SHP77 treated with DMSO at 0.1 percent for 48 hours (cell line): Measurements from ENCODE around the gene DCP1B.

Source experiments
- DNase-seq: peaks from one replicate; lab custom pipeline; 2025; lab: John Stamatoyannopoulos, UW

Gene DCP1B

DNA sequence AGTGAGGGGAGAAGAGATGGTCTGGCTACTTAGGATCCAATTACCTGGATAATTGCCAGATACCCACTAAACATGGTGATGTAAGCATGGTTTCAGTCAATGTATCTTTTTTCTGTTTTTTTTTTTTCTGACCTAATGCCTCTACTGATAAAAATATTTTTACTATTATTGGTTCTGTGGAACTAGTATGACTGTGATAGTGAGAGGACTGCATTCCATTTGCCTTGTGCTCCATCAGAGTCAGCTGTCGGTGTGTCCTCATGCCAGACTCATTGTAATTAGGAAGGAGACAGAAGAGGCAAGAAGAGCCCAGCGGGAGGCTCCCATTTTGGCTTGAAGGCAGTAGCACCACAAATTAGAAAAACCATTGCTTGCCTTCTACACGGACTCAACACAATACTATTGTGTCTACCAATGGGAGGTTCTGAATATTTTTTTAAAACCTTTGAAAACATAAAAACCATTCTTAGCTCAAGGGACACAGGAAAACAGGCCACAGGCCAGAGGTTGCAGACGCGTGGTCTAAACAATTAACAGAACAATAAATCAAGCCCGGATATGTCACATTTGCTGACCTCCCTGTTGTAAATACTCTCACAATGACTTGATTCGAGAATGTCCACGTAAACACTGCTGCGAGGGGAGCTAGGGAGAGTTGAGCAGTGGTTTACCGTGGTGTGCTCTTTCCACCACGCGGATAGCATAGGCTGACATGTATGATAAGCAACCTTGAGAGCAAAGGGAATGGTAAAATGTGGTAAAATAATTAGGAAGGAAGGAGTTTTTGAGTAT, 13.5 kb upstream of the DCP1B start:
- DNase-seq, result no peak

DNA sequence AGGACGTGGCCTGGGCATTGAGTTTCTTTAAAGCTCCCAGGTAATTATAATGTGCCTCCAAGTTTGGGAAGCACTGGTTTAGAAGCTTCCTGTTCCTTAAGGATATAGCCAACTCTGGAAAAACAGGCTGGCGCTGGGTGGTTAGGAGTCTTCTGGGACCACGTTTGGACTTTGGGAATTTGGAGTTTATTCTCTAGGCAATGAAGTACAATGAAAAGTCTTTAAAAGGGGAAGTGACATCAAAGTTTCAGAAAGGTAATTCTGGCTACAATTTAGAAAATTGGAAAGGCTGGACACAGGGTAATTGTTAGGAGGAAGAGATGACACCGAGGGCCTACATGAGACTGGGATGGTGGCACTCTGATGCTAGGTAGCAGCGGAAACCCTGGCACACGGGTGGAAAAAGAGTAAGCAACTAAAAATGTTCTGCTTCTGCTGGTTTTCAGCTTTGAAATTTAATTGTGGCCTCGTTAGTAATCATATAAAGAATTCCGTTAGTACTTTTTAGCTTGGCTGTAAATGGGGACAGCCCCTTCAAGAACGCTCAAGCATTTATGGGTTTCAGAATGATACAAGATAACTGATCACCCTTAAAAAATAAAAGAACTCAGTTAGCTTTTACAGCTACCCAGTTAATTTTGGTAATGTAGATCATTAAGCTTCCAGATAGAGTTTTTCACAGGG, 12.7 kb upstream of the DCP1B start:
- no peak for DNase-seq

DNA sequence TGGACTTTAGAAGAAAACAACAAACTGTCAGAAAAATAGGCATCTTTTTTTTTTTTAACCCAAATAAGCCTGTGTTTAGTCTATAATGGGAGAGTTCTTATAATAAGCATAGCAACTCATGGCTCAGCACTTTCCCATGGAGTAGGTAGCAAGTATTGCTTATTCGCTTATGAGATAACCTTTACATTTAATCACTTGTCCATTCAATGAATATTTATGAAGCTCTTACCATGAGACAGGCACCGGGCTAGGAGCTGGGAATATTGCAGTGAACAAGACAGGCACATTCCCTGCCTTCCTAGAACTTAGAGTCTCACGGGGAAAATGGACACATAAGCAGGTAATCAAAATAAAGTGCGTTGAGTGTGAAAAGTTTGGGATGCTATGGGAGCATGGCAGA, 10.0 kb upstream of the DCP1B start:
- no peak for DNase-seq

DNA sequence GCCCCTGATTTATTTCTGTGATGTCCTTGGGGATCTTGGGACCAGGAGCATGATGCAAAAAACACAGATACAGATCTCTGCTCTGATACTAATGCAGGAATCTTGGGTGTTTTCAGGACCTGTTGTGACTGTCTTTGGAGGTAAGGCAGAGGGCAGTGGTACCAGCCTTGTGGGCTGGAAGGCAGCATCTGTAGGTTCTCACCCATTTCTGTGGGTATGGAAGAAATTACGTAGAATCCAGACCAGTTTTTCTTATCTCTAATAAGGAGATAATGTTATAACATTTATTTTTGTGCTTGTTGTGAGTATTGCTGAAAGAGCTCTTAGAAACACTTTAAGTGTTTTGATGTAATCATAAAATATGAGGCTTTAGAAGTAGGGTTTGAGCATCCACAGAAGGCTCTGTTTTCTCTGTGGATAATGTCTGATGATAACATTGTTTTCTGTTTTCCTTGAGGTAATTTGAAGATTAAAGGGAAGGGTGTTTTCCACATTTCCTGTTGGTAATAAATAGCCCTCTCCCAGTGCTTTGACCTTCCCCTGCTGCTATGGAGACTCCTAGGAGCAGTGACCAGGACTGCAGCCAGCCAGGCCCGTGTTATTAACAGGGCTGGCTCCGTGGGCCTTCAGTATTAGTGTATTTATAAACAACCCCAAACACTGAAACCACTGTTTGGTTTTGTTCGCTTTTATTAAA, 9.4 kb upstream of the DCP1B start:
- no peak for DNase-seq

DNA sequence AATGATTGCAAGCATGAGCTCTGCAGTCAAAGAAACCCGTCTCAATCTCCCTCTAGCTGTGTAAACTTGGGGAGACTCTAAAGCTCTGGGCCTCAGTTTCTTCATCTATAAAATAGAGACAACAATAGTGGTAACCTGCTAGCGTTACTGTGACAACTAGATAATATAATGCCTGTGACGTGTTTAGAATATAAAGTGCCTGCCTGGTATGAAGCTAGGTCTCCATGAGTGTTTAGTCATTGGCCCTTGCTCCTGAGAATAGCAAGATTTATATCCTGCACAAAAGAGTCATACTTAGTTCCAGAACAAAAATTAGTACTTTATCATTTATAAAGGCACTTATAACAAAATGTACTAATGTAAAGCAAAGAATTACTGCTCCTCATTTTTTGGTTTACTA, 8.8 kb upstream of the DCP1B start:
- no peak for DNase-seq

DNA sequence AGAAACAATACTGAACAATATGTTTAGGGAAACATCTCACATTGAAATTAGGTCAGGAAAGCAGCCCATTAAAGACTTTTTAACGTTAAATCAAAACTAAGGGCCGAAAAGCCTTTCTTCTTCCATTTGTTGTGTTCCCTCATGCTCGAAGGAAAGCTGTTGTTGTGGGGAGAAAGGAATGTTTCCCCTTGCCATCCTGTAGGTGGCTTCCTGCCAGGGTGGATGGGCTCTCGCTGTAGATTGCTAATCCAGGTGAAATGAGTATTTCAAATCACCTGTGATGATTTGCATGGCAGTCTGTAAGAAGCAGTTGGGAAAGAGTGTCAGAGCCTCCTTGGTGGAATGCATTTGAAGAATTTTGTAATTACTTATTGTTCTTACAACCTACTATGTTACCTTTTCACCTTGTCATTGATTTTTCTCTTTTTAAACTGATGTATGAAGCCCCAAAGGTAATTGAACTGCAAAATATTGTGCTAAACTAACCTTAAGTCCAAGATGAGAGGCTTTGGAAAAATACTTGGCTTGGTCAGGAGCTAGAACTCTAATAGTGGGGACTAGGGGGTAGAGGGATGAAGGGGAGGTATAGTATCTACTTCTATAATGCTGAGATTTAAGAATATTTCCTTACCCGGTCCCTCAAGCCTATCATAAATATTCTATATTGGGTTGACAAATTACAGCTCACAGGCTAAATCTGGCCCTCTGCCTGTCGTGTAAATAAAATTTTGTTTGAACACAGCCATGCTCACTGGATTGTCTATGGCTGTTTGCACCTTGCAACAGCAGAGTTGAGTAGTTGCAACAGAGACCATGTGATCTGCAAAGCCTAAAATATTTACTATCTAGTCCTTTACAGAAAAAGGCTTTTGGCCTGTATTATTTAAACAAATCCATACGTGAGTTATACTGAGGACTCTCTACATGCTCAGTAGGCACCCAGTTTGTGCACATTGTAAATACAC, 7.7 kb upstream of the DCP1B start:
- DNase-seq, result no peak

DNA sequence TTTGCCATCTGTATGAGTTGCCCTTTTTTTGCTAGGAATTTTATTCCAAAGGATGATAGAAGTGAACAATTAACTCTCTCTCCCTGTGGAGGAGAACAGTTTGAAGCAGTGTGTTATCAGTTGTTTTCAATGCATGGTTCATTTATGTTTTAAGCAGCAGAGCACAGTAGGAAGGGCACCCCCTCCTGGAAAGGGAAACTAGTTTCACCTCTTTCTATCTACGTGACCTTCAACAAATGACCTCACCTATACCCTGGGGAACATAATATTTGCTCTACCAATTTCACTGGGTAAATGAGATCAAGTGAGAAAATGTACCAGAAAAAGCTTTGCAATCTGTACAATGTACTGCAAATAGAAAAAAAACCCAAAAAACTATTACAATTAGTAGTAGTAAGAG, 5.4 kb upstream of the DCP1B start:
- no peak for DNase-seq

DNA sequence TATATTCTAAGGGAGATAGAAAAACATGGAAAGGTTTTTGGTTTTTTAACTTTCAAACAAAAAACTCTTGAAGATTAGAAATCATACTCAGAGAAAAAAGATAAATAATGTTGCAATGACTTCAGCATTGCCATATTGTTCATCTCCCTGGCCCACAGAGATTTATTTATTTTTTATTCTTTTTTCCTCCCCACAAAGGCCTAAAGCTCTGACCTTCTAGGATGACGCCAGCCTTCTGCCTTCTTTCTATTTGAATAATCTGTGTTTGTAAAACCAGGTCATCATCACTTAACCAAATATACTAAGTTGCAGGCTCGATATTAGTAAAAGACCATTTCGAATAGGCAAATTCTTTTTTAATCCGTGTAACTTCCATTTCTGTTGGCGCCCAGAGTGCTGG, 4.4 kb upstream of the DCP1B start:
- no peak for DNase-seq

DNA sequence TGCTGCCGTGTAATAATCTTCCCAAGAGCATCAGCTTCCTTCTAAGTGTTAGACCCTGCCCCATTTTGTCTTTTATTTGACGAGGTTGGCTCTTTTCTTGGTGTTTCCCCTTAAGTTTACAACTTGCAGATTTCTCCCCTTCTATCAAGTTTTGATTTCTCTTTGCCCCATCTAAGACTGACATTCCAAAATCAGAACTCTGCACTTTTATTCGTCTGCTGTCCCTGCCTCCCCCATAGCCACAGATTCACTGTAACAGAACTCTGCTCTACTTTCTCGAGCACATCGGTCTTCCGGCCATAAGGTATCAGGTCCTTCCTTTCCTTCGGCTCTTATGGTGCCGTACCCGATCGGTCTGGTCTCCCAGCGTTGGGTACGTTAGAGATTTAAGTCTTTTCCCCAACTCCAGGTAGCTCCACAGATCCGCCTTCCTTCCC, 563 bp downstream of the DCP1B start:
- no peak for DNase-seq

DNA sequence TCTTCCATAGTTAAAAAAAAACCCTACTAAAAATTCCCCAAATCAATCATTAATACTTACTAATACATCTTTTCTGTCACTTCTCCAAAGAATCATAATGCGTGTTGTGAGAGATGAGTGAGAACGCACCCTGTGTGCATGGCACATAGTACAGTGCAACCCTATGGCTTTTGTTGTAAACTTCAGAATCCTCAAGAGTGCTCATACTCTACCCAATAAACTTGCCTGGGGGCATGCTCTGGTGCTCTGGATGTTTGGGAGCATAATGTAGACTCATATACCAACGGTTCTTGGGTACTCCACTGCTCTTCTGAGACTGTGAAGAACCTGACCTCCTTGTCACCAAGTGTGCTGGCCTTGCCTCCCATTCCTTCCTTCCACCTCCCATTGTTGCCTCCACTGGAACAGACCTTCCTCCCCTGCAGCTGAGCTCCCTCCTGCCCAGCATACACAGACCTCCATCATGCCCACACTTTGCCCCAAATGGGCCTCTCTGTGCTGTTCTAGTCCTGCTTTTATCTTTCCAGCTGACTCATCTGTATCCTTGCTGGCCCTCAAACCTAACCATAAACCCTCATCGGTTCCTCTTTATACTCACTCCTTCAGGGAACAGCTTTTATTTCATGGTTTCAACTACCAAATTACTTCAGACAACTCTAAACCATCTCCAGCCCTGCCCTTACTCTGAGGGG, 8.9 kb downstream of the DCP1B start:
- DNase-seq, result no peak

DNA sequence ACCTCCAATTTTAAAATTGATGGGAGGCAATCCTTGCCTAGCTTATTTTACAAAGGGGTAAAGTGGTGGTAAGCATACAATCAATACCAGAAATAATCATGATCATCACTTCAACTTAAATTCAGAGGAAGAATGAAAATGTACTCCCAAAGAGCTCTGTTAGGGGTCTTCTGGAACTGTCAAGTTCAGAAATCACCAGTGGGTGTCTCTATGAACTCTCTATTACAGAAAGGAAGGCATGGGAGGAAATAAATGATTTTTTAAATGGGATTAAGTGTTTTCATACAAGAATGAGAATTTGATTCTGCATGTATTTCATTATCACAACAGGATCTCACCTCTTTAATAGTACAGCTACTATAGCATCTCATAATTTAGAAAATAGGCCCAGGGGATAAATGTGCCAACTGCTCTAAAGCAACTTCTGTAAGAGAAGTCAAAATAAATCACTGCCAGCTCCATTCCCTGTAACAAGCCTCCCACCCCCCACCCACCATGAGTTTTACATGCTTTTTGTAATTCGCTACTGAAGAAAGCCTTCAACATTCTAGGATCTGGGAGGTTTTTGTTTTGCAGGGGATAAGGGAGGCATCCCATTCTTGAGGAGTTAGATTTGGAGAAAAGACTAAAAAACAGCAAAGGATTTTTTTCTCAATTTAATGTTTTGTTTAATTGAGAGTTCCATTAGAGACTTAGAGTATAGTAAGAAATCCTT, 9.7 kb downstream of the DCP1B start:
- no peak for DNase-seq

DNA sequence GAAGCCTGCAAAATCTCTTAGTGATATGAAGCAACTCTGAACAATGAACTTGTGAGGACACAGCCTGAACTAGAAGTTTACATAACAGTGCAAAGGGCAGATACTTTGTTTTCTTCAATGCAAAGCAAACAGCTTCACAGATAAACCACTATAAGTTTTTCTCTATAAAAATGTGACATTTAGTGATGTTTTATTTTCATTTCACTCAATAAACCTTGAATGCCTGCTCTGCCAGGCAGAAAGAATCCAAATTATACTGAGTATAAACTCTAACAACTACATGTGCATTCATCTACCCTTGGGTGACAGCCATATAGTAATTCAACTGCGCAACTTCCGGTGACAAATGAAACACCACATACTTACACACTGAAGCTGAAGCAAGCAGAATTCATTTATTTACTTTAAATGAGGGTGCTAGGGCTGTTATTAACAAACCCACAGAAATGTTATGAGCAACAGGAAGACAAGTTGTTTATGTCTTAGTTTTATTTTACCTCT, 10.3 kb downstream of the DCP1B start:
- DNase-seq, result no peak

DNA sequence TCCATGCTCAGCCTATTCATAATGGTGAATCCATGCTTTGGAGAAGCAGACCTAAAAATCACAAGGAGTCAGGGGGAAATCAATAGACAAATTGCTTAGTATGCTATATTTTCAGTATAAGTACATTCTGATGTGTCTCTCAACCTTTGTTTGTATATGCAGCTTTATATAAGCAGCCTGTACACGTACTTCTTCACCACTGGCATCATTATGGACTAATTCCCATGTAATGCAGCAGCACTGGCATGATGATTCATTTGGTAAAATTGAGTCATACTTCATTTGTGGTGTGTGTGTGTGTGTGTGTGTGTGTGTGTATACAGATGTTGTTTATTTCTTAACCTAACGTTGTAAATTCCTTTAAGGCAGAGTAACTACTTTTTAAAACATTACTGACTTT, 10.9 kb downstream of the DCP1B start:
- no peak for DNase-seq

DNA sequence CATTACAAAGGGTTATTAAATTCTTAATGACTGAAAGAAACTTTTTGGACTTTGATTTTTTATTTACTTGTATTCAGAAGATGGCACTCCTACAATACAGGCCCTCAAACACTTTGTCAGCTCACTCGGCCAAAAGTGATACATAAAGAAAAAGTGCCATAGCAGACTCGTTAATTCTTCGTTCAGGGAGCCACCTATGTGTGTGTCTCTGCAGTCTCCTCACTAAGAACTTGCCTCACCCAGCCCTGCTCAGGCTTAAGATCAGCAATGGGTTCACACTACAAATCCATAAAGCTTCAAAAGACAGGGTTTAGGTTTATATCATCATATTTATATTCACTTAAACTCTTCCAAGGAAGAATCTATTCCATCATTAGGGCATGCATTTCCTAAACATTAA, 11.5 kb downstream of the DCP1B start:
- DNase-seq, result no peak

DNA sequence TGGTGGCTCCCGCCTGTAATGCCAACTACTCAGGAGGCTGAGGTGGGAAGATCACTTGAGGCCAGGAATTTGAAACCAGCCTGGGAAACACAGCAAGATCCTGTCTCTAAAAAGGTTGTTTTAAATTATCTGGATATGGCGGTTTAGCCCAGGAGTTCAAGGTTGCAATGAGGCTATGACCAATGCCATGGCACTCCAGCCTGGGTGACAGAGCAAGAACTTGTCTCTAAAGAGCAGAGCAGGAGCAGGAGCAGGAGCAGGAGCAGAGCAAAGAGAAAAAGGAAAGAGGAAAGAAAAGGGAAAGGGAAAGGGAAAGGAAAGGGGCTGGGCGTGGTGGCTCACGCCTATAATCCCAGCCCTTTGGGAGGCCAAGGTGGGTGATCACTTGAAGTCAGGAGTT, 15.1 kb downstream of the DCP1B start:
- no peak for DNase-seq

DNA sequence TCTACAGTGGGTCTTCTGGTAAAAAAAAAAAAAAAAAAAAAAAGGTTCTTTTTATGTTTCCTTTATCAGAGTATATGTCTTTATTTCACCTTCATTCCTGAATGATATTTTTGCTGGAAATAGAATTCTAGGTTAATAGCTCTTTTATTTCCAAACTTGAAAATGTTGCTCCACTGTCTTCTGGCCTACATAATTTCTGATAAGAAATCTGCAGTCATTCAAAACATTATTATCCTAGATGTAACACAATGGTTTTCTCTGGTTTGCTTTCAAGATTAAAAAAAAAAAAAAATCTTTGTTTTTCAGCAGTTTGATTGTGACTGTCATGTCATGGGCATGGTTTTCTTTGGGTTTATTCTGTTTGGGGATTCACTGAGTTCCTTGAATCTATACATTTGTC, 19.5 kb downstream of the DCP1B start:
- no peak for DNase-seq

DNA sequence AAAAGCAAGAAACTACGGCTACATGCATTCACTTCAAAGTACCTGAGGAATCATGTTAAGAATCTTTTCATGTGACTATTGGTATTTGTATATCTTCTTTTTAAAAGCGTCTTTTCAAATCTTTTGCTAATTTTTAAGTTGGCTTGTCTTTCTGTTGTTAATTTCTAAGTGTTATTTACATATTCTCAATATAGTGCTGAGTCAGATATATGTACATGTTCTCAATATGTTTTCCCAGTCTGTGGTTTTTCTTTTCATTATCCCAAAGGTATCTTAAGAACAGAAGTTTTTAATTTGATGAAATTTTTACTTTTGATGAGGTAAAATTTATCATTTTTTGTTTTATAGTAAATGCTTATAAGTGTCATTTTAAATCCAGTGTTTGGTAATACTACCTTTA, 24.0 kb downstream of the DCP1B start:
- no peak for DNase-seq

DNA sequence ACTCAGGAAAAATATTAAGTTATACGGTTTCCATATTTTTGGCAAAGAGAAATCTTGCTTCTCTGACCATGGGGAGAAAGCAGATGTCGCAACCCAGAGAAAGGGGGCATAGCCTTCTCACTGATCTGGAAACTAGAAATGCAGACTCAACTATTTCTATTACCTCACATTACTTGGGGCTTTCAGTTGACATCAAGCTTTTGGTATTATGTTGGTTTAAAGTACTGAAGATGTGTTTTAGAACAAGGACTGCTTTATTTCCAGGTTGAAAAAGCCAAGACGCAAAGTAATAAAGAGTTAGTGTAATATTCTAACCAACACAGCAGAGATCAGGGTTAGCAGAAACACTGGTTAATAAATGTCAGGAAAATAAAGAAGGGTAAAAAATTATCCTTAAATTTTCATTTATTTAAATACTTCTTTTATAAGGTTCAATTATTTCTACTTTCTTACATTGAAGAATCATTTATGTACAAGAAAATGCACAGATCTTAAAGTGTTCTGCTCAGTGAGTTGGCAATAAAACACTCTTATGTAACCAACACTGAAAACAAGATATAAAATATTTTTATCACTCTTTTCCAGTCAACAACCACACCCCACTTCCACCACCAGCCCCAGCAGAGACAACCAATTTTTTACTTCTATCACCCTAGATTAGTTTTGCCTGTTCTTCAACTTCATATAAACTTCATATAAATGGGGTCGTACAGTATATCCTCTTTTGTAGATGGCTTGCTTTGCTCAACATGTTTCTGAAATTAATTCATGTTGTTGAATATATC, 26.0 kb downstream of the DCP1B start:
- DNase-seq, result no peak

DNA sequence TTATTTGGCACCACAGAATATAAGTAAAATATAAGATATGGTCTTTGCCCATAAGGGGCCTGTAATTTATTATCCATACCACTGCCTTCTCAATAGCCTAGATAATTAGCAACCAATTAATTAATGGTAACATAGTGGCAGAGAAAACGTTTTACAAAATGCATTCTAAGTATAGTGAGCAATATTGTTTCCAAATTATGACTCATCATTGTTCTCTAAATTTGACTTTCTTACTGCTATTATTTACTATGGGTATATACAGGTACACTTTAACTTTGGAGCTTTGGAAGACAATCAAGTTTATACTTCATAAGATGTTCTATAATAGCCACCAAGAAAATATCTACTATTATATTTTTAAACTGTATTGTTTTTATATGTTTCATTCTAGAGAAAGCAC, 26.7 kb downstream of the DCP1B start:
- no peak for DNase-seq

DNA sequence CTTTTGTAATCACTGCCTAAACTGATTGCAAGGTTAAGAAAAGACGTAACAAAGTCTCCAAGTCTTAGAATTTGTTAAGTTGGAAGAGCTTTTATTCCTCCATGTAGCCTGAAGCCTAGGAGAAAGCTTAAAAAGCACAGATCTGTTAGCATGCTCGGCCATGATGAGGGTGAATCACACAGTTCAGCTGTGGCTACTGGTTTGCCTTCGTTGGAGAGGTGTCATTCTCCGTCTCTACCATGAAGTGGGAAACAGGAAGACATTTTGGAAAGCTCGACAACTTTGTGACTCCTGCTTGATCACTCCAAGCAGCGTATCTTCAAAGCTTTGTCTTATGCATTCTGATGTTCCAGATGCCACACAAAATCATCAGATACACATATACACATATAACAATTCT, 27.1 kb downstream of the DCP1B start:
- no peak for DNase-seq
